Natural killer cell treated with Interleukin-12 subunit alpha and Interleukin-12 subunit beta and Interleukin-15 and Interleukin-18, amount 100 ng/mL, for 72 hours (primary cell): Measurements from ENCODE around the gene CHN2. TPM values are rescaled to one million over a fixed set of nuclear protein-coding genes. Genes with fewer than 3 reads are reported as not detected.
A peak's percentile ranks its signal among the peaks of the same experiment; 100 is the strongest.

ENCODE experiments used
- ATAC-seq, 2 donors: fragments of 150-1000 bp; cut with Tn5 transposase in 1 of 2; sonication (Bioruptor Pico), chemical (Tn5 transposase) in 1 of 2; 2 replicates each; pipeline ENCODE4 v1.10.0; 2021
- DNase-seq: peaks from one replicate; pipeline ENCODE4 v3.0.0; 2022; ENCODE audit warnings: low spot score
- H3K27ac Mint-ChIP-seq, 2 donors: 1 replicate in 1 of 2; 2 replicates in 1 of 2; pipeline ENCODE4 v1.8.0; 2022; ENCODE audit warnings: mixed read lengths in 2 of 2, mild to moderate bottlenecking in 1 of 2, moderate library complexity in 1 of 2
- H3K27me3 Mint-ChIP-seq, 2 donors: 1 replicate in 1 of 2; 2 replicates in 1 of 2; pipeline ENCODE4 v1.8.0; 2022; ENCODE audit warnings: mixed read lengths in 2 of 2
- H3K36me3 Mint-ChIP-seq: one replicate; pipeline ENCODE4 v1.8.0; 2022; ENCODE audit warnings: mixed read lengths
- H3K4me1 Mint-ChIP-seq, 2 donors: 1 replicate in 1 of 2; 2 replicates in 1 of 2; pipeline ENCODE4 v1.8.0; 2022; ENCODE audit warnings: low read depth in 2 of 2, mixed read lengths in 2 of 2, mild to moderate bottlenecking in 1 of 2
- H3K4me3 Mint-ChIP-seq: one replicate; pipeline ENCODE4 v1.8.0; 2022; ENCODE audit warnings: mixed read lengths
- H3K9me3 Mint-ChIP-seq: 2 replicates; pipeline ENCODE4 v1.8.0; 2022; ENCODE audit warnings: mixed read lengths
- total RNA-seq, 2 donors: library from RNA; stranded (reverse); gene quantifications; one replicate each; pipeline ENCODE4 v1.2.3, GENCODE V29; 2022

CHN2 gene
- total RNA-seq, 2 donors from 2014 or later, result 0.70 to 2.1 TPM

DNA sequence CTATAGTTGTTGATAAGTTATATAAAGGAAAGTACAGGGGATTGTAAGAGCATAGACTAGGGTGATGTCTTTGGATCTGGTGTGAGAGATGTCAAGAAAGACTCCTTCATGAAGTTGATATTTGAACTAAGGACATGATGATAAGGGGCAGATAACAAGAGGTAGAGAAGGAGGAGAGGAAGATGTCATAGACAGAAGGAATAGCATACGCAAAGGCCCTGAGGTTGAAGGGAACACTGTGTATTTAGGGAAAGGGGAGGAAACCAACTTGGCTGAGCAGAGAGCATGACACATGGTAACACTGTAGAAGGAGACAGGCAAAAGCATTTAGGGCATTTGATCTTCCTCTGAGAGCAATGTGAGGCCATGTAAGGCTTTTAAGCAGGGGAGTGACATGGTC, 170.8 kb downstream of the CHN2 start:
- H3K36me3 Mint-ChIP-seq, result no peaks in the 10 kb centered on the region
- DNase-seq, result no peak

DNA sequence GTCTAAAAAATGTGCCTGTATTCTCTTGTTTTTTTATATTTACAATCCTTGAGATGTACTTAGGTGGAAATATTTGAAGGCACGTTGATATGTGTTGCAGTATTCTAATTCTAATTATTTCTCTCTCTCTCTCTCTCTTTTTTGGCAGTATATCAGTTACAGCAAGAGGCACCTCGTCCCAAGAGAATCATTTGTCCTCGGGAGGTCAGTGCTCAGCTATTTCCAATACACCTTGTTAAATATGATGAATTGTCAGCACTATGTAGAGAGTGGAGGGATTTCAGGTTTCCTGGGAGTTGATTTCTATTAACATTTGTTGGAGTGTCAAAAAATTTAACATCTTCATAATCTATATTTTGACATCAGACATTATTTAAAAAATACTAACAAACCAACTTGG, 173.2 kb downstream of the CHN2 start:
- peaks cover under 1 to 3% of the 10 kb centered on the region in 2 donors for H3K4me1 Mint-ChIP-seq
- ATAC-seq (no peak), DNase-seq (no peak)
- H3K27ac Mint-ChIP-seq, result no peak overlapping the region
- H3K27me3 Mint-ChIP-seq, result no peaks in the 10 kb centered on the region
- H3K4me3 Mint-ChIP-seq, result no peak overlapping the region
- no peaks in the 10 kb centered on the region for H3K9me3 Mint-ChIP-seq
- H3K36me3 Mint-ChIP-seq, result no peaks in the 10 kb centered on the region

More for the DNA sequence above, 170.8 kb downstream of the CHN2 start:
- no peaks in the 10 kb centered on the region for H3K9me3 Mint-ChIP-seq
- H3K27me3 Mint-ChIP-seq, result no peaks in the 10 kb centered on the region
- no peak for ATAC-seq
- H3K4me1 Mint-ChIP-seq, result peaks cover 4% of the 10 kb centered on the region in 2 donors
- no peak overlapping the region for H3K27ac Mint-ChIP-seq
- H3K4me3 Mint-ChIP-seq, result no peak overlapping the region

DNA sequence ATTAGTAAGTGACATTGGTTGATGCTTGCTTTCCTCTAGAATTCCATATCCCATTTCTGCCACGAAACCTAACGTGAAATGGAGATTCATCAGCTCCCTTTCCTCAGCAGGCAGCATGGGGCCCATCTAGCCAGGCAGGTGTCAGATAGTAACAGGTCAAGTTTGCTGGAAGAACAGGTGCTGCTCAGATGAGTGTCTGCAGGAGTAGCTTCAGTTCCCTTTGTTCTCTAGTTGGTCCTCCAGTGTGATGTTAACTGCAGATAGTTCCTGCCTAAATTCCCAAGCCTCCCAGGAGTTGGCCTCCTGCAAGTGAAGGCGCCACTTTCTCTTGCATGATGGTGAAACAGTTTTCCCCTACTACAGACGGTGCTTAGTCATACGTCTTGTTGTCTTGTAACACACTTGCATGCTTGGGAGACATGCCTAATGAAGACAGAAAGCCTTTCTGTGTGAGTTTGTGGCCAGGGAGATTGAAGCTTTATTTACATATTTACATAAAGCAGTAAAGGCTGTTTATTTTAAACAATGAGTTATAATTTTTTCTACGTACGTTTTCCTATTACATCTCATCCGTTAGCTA, 175.4 kb downstream of the CHN2 start:
- Mint-ChIP-seq H3K36me3 (no peaks in the 10 kb centered on the region), H3K27ac (no peak overlapping the region), H3K9me3 (no peaks in the 10 kb centered on the region), H3K4me1 (peaks cover 0 to 3% of the 10 kb centered on the region in 2 donors), H3K4me3 (no peak overlapping the region), H3K27me3 (no peaks in the 10 kb centered on the region)
- no peak for DNase-seq
- ATAC-seq, result no peak

DNA sequence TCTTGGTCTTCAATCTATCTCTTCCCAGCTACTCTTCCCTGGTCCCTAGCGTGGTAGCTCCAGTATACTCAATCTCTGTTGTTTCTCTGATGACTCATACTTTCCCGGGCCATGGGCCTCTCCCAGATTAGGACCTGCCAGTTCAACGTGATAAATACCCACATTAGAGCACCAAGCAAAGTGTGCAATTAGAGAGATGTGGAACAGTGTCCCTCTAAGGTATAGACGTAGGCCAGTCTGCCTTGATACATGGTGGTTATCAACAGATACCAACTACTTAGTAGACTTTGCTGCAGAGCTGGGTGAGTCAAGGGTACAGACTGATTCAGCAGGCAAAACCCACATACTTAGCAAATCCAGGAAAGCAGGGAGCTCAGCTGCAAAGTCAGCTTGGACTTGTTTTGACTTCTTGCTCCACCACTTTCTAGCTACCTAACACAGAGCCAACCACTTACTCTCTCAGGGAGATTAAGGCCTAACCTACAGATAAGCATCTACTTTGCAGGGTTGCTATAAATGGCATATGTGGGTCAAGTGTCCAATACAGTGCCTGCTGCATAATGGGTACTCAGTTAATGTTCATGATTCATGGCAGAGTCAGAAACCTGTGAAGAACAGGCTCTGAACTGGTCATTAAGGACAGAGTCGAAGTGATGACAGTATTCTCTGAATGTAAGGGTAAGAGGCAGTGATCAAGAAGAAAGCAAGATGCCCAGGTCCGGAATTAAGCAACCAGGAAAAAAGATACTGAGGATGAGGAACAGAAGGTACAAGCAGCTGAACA, 176.1 kb downstream of the CHN2 start:
- no peak for DNase-seq

DNA sequence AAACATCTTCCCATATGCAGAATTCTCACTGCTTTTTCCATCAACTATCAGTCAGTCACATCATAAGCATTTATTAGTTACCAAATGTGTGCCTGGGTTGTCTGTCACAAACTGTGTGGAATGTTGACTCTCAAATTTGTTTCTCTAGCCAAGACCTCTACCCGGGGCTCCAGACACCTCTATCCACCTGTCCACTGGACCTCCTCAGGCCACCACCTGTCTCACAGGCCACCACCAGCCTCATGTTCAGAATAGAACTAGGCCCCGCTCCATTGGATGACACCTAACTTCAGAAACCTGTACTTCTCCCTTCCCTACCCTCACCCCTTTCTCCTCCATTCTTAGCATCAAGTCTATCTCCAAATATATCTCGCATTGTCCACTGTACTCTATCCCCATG, 176.9 kb downstream of the CHN2 start:
- no peak for ATAC-seq
- no peaks in the 10 kb centered on the region for H3K27me3 Mint-ChIP-seq

More for the DNA sequence above, 176.1 kb downstream of the CHN2 start:
- peaks cover 0 to 3% of the 10 kb centered on the region in 2 donors for H3K4me1 Mint-ChIP-seq
- H3K4me3 Mint-ChIP-seq, result no peak overlapping the region
- H3K36me3 Mint-ChIP-seq, result no peaks in the 10 kb centered on the region
- peak in 1 of 2 donors; percentile 46 for ATAC-seq
- H3K27ac Mint-ChIP-seq, result no peak overlapping the region
- no peaks in the 10 kb centered on the region for H3K27me3 Mint-ChIP-seq
- no peaks in the 10 kb centered on the region for H3K9me3 Mint-ChIP-seq

DNA sequence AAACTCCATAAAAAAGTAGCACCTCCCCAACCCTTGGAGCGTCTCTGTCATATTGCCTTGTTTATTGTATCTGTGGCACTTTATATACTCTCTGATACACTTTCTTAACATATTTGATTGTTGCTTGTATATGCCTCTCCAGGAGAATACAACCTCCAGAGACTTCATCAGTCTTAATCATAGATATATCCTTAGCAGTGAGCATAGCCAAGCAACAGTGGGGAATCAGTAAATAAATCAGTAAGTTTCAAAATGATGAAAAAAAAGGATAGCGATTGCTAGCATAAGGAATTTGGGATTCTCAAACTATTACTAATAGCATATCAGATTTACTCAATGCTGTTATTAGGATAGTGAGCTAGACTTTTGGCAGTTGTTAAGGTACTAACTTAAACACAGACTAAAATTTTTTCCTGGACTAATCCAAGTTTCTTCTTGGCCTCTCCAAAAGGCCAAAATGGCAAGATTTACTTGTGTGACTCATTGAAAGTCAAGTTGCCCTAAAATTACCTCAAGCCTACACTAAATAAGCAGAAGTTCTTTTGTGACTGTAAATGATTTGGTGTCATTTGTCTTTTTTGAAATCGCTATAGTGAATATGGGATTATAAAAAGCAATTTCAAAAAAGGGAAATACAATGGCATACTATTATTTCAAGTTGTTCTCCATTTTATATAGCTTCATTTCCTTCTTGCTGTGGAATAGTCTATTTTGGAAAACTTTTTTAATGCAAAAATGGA, 177.9 kb downstream of the CHN2 start:
- DNase-seq (no peak), ATAC-seq (no peak)
- Mint-ChIP-seq H3K4me3 (no peak overlapping the region), H3K36me3 (no peaks in the 10 kb centered on the region), H3K4me1 (peaks cover 0 to 3% of the 10 kb centered on the region in 2 donors), H3K27me3 (no peaks in the 10 kb centered on the region), H3K27ac (no peak overlapping the region), H3K9me3 (no peaks in the 10 kb centered on the region)

More for the DNA sequence above, 176.9 kb downstream of the CHN2 start:
- Mint-ChIP-seq H3K36me3 (no peaks in the 10 kb centered on the region), H3K27ac (no peak overlapping the region), H3K4me1 (peaks cover 0 to 3% of the 10 kb centered on the region in 2 donors), H3K9me3 (no peaks in the 10 kb centered on the region), H3K4me3 (no peak overlapping the region)
- no peak for DNase-seq

DNA sequence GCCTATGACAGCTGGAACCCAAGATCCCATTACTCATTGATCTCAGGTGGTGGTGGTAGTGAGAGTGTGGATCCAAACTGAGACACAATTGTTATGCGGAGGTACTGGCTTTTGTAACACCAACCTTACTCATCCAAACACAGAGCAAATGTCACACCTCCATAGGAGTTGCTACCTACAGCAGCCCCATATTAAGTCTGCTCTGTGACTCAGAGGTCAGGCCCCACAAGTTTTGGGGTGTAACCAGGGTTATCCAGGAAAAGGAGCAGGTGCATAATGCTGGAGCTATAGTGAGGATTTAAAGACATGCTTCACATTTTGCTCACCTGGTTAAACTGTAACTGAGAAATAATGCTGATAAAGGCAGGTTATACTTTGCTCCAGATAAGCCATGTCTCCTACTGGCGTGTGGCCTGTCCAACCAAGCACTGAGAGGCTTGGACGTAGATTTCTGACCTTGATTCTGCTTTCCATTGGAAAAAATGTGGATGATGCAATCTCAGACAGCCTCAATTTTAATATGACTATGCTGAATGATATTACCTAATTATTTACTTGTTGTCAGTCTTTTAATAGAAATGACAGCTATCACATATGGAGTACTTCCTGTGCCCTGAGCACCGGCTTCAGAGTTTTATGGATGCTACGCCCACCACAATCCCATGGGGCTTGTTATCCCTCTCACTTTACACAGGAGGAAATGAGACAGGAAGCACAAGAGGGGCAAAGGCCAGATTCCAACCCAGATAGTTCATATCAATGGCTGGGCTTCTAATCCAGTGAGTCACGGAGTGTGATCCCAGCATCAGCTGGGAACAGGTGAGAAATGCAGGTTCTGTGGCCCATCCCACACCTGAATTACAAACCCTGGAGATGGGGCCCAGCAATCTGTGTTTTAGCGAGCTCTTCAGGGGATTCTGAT, 181.3 kb downstream of the CHN2 start:
- Mint-ChIP-seq H3K27ac (no peak overlapping the region), H3K4me3 (no peak overlapping the region), H3K4me1 (no peaks in the 10 kb centered on the region), H3K9me3 (no peaks in the 10 kb centered on the region), H3K36me3 (no peaks in the 10 kb centered on the region), H3K27me3 (no peaks in the 10 kb centered on the region)
- ATAC-seq, result no peak
- DNase-seq, result no peak

DNA sequence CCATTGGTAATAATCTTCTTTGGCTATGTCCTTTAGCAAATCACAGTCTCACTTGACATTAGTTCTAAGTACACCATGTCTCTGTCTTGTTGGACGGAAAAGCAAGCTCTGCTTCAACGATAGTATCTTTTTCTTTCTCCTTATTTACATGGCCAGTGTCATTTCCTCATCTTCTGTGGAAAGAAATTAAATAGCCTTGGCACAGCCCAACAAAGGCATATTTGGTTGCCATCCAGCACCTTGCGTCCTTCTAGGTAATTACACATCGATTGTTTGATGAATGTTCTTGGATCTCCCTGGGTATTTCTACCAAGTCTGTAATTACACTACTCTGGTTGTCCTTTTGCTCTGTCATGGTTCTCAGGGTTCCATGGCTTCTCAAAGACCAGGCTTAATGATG, 183.1 kb downstream of the CHN2 start:
- H3K27ac Mint-ChIP-seq, result no peak overlapping the region
- H3K27me3 Mint-ChIP-seq, result no peaks in the 10 kb centered on the region
- no peak for DNase-seq
- no peaks in the 10 kb centered on the region for H3K36me3 Mint-ChIP-seq
- no peak overlapping the region for H3K4me3 Mint-ChIP-seq
- H3K4me1 Mint-ChIP-seq, result peaks cover 0 to 2% of the 10 kb centered on the region in 2 donors
- ATAC-seq, result no peak
- no peaks in the 10 kb centered on the region for H3K9me3 Mint-ChIP-seq

DNA sequence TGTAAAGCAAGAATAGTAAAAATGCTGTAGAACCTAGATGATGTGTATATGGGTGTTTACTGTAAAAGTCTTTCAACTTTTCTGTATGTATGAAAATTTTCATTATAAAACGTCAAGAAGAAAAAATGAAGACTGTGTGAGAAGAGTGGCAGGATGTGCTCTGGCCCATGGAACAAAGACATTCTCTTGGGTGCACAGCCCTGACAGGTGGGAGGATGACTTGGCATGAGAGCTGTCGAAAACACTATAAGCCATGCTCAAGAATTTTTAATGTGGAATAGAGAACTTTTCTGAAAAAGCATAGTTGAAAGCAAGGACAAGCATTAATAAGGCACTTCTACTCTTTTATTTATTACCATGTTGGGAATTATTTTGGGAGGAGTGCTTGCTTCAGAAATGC, 185.0 kb downstream of the CHN2 start:
- Mint-ChIP-seq H3K4me3 (no peak overlapping the region), H3K9me3 (no peaks in the 10 kb centered on the region), H3K4me1 (peaks cover 5 to 8% of the 10 kb centered on the region in 2 donors), H3K36me3 (no peaks in the 10 kb centered on the region), H3K27me3 (no peaks in the 10 kb centered on the region), H3K27ac (no peak overlapping the region)
- DNase-seq, result no peak
- no peak for ATAC-seq

DNA sequence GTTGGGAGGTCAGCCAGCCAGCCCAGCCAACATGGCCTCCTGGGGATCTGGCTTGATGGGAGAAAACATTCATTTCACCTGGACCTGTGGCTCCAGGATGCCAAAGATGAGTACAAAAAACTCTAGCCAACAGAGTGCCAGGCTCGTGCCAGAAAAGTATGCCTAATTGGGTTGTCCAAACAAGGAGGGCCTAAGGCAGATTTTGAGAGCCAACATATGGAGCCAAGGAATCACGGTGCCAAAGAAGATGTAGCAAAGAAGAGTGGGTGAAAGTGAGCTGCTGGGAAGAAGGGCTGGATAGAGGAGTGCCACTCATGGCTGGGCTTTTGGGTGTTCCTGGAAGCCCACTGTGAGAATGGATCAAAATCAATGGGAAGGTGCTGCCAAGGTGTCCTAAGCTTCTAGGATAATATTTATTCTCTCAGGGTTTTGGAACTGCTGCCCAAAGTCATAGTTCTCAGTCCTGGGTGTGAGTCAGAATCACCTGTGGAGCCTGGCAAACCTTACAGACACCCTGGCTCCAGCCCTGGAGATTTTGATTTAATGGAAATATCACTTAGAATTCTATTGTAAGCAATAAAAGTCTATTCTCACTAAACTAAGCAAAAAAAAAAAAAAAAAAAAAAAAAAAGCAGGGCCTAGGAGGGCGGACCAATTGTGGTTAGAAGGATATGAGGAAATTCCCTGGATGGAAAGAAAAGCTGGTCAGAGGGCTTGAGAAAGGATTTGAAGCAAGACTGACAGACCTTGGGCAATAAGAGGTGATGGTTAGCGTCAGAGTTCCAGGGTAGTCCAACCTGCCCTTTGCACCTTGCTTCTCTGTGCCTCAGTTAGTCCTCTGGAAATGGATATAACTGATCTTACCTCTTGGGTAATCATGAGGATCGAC, 186.9 kb downstream of the CHN2 start:
- no peaks in the 10 kb centered on the region for H3K27me3 Mint-ChIP-seq
- no peak overlapping the region for H3K4me3 Mint-ChIP-seq
- ATAC-seq (no peak), DNase-seq (no peak)
- H3K36me3 Mint-ChIP-seq, result no peaks in the 10 kb centered on the region
- no peaks in the 10 kb centered on the region for H3K9me3 Mint-ChIP-seq
- no peak overlapping the region for H3K27ac Mint-ChIP-seq
- peaks cover 5 to 8% of the 10 kb centered on the region in 2 donors for H3K4me1 Mint-ChIP-seq

DNA sequence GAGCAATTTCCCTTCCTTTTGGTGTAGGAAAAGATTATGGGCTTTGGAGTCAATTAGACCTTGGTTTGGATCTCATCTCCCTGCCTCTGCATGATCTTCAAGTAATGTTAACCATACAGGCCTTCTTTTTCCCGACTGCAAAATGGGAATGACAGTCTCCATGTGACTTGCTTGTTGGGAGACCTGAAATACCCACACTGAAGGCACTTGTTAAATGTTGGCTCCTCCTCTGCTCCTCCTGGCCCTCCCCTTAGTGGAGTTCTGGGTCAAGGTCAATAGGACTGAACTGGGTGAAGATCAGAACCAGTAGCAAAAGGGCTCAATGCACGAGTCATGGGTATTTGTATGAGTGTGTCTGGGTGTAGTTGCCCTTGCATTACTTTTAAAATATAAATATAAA, 189.7 kb downstream of the CHN2 start:
- Mint-ChIP-seq H3K27ac (no peak overlapping the region), H3K27me3 (no peaks in the 10 kb centered on the region), H3K4me1 (peaks cover 5 to 8% of the 10 kb centered on the region in 2 donors), H3K36me3 (no peaks in the 10 kb centered on the region), H3K4me3 (no peak overlapping the region), H3K9me3 (no peaks in the 10 kb centered on the region)
- DNase-seq, result no peak
- no peak for ATAC-seq

DNA sequence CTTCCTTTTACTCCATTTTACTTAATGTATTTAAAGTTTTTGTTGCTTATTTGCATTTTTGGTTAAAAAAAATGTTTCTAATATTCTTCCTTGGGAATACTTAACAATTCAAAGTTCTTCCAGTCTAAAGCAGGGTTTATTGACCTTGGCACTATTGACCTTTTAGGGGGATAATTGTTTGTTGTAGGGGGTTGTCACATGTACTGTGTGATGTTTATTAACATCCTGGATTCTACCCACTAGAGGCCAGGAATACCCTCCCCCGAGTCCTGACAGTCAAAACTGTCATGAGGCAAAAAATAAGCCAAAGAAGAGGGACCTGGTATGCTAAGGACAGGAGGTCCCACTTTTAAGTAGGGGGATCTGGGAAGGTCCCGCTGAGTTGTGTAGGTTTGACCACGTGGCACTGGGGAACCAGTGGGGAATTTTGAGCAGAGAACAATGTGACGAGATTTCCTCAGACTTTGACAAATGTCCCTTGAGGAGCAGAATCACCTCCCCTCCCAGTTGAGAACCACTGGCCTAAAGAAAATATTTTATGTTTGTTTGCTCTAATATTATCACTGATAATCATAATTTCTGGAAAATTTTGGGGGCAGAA, 190.7 kb downstream of the CHN2 start:
- no peaks in the 10 kb centered on the region for H3K9me3 Mint-ChIP-seq
- H3K4me1 Mint-ChIP-seq, result peaks cover 5 to 8% of the 10 kb centered on the region in 2 donors
- no peaks in the 10 kb centered on the region for H3K27me3 Mint-ChIP-seq
- DNase-seq, result peak; percentile 68
- peak in 1 of 2 donors; percentile 6 for ATAC-seq
- H3K27ac Mint-ChIP-seq, result peak overlapping the region in 1 of 2 donors; percentile 69
- H3K4me3 Mint-ChIP-seq, result no peak overlapping the region
- no peaks in the 10 kb centered on the region for H3K36me3 Mint-ChIP-seq
